SK-N-SH (cell line): ENCODE results near the gene KLF13.

ENCODE experiments used
- CTCF ChIP-seq: fragments of 200-600 bp; sonication (generic); IDR thresholded peaks from 2 replicates; pipeline ENCODE4 v1.6.1; 2017; ENCODE audit warnings: antibody characterized with exemption, mild to moderate bottlenecking, moderate library complexity
- EZH2phosphoT487 ChIP-seq: fragments of 200-600 bp; sonication (generic); IDR thresholded peaks from 2 replicates; pipeline ENCODE4 v1.6.1; 2017; ENCODE audit warnings: low read depth, mixed run types, mild to moderate bottlenecking, antibody characterized with exemption, moderate library complexity, borderline replicate concordance
- POLR2AphosphoS5 ChIP-seq: IDR thresholded peaks from 2 replicates; pipeline ENCODE4 v1.6.1; 2012; ENCODE audit warnings: low read depth, low read length
- YY1 ChIP-seq: IDR thresholded peaks from 2 replicates; pipeline ENCODE4 v1.4.0; 2012; ENCODE audit warnings: low read depth, mild to moderate bottlenecking

- no peak for TF ChIP-seq CTCF
- TF ChIP-seq POLR2AphosphoS5, result no peak
- no peak for TF ChIP-seq YY1
- TF ChIP-seq EZH2phosphoT487, result no peak
Measured at GRCh38 chr15:31296646-31297574, 29.7 kb upstream of the KLF13 start.
